Gastroesophageal sphincter (tissue), 3 donors: ENCODE measurements around the gene MDFIC.

ENCODE experiments used
- POLR2A ChIP-seq, 2 donors: fragments of 450-650 bp; IDR thresholded peaks; one replicate each; pipeline ENCODE4 v1.6.1; 2017; ENCODE audit warnings: antibody characterized with exemption in 2 of 2, mild to moderate bottlenecking in 2 of 2, moderate library complexity in 1 of 2
- TF ChIP-seq, protein P1 (sequence below), 4 experiments: fragments of 200-600 bp in 2 of 4; fragments of 450-650 bp in 2 of 4; sonication (generic) in 1 of 4; IDR thresholded peaks; one replicate each; pipeline ENCODE4 v1.5.1; 2017 to 2019; ENCODE audit warnings: antibody characterized with exemption in 4 of 4, mild to moderate bottlenecking in 2 of 4, moderate library complexity in 2 of 4

- TF ChIP-seq, protein P1, sequence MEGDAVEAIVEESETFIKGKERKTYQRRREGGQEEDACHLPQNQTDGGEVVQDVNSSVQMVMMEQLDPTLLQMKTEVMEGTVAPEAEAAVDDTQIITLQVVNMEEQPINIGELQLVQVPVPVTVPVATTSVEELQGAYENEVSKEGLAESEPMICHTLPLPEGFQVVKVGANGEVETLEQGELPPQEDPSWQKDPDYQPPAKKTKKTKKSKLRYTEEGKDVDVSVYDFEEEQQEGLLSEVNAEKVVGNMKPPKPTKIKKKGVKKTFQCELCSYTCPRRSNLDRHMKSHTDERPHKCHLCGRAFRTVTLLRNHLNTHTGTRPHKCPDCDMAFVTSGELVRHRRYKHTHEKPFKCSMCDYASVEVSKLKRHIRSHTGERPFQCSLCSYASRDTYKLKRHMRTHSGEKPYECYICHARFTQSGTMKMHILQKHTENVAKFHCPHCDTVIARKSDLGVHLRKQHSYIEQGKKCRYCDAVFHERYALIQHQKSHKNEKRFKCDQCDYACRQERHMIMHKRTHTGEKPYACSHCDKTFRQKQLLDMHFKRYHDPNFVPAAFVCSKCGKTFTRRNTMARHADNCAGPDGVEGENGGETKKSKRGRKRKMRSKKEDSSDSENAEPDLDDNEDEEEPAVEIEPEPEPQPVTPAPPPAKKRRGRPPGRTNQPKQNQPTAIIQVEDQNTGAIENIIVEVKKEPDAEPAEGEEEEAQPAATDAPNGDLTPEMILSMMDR (IDR thresholded peaks at IDR 0.05), result no peak
- TF ChIP-seq POLR2A (IDR thresholded peaks at IDR 0.05), result no peak
These were observed 20.1 kb upstream of the MDFIC start for GRCh38 chr7:114901771-114902170.
